GM23248 (cell line): ENCODE results near the gene LRIG3. TPM values are rescaled to one million over a fixed set of nuclear protein-coding genes. Genes with fewer than 3 reads are reported as not detected.

Experiments used
- DNase-seq: peaks from one replicate; pipeline ENCODE4 v3.0.0-alpha.2; 2015
- H2AFZ ChIP-seq: fragments of 200-600 bp; sonication (generic); 2 replicates; pipeline ENCODE4 v1.6.1; 2016; ENCODE audit warnings: antibody characterized with exemption
- H3F3A ChIP-seq: fragments of 200-600 bp; sonication (generic); 2 replicates; pipeline ENCODE4 v1.6.1; 2016; ENCODE audit warnings: mild to moderate bottlenecking, antibody characterized with exemption, mixed run types; ENCODE audit not compliant: insufficient read depth
- H3K27ac ChIP-seq: fragments of 200-600 bp; sonication (generic); 2 replicates; pipeline ENCODE4 v1.5.1; 2016; ENCODE audit warnings: mild to moderate bottlenecking
- H3K27me3 ChIP-seq: fragments of 200-600 bp; sonication (generic); replicated peaks from 2 replicates; pipeline ENCODE4 v1.6.1; 2016; ENCODE audit warnings: mild to moderate bottlenecking; ENCODE audit not compliant: insufficient read depth
- H3K36me3 ChIP-seq: fragments of 200-600 bp; sonication (generic); 2 replicates; pipeline ENCODE4 v1.6.1; 2016; ENCODE audit warnings: low read depth, mild to moderate bottlenecking
- H3K4me1 ChIP-seq: fragments of 200-600 bp; sonication (generic); 2 replicates; pipeline ENCODE4 v1.6.1; 2016; ENCODE audit warnings: mild to moderate bottlenecking; ENCODE audit not compliant: insufficient read depth
- H3K4me2 ChIP-seq: fragments of 200-600 bp; sonication (generic); one replicate; pipeline ENCODE4 v1.6.1; 2016; ENCODE audit warnings: mild to moderate bottlenecking; ENCODE audit not compliant: unreplicated experiment
- H3K4me3 ChIP-seq: fragments of 200-600 bp; sonication (generic); 2 replicates; pipeline ENCODE4 v1.5.1; 2016; ENCODE audit warnings: mild to moderate bottlenecking
- H3K79me2 ChIP-seq: fragments of 200-600 bp; sonication (generic); 2 replicates; pipeline ENCODE4 v1.6.1; 2016; ENCODE audit warnings: mild to moderate bottlenecking; ENCODE audit not compliant: insufficient read depth
- H3K9ac ChIP-seq: fragments of 200-600 bp; sonication (generic); 2 replicates; pipeline ENCODE4 v1.6.1; 2016; ENCODE audit warnings: mild to moderate bottlenecking
- H3K9me2 ChIP-seq: fragments of 200-600 bp; sonication (generic); 2 replicates; pipeline ENCODE4 v1.6.1; 2016; ENCODE audit warnings: mixed run types, mild to moderate bottlenecking, moderate library complexity; ENCODE audit not compliant: insufficient read depth
- H3K9me3 ChIP-seq: fragments of 200-600 bp; sonication (generic); one replicate; pipeline ENCODE4 v1.6.1; 2017; ENCODE audit warnings: low read depth
- H4K20me1 ChIP-seq: fragments of 200-600 bp; sonication (generic); 2 replicates; pipeline ENCODE4 v1.6.0; 2016; ENCODE audit not compliant: insufficient read depth
- EZH2 ChIP-seq: fragments of 200-600 bp; sonication (generic); IDR thresholded peaks from 2 replicates; pipeline ENCODE4 v1.6.1; 2018; ENCODE audit warnings: antibody characterized with exemption, mild to moderate bottlenecking; ENCODE audit not compliant: insufficient read depth, poor library complexity, severe bottlenecking
- EZH2phosphoT487 ChIP-seq: fragments of 200-600 bp; sonication (generic); IDR thresholded peaks from 2 replicates; pipeline ENCODE4 v1.6.1; 2018; ENCODE audit warnings: antibody characterized with exemption, moderate library complexity, mild to moderate bottlenecking, low read depth; ENCODE audit not compliant: insufficient read depth
- WGBS, 2 experiments: methylation state at CpG; one replicate each; pipeline ENCODE4 v1.1.6; 2015 to 2017; ENCODE audit warnings: low lambda C conversion rate in 2 of 2, low coverage in 1 of 2; ENCODE audit errors: missing lambda C conversion rate in 2 of 2; 5-methylcytosine and 5-hydroxymethylcytosine counted together
- in situ Hi-C: fragments of 300-500 bp; cut with MboI; formaldehyde crosslinking; loops from 2 replicates; pipeline ENCODE4 v1.15.0; 2020
- polyA plus RNA-seq: library from polyadenylated mRNA; unstranded; fragments of >200 nt; fragmentation: Nextera tagmentation; extraction: Ambion mirVana; gene quantifications from 2 replicates; pipeline ENCODE4 v1.2.1, GENCODE V29; 2016
- total RNA-seq: library from RNA; depleted of rRNA; stranded (reverse); fragments of >200 nt; shearing (Covaris generic); gene quantifications from 2 replicates; pipeline ENCODE4 v1.2.3, GENCODE V29; 2014

LRIG3 gene
- total and polyA plus RNA-seq, 2 experiments from 2014 or later = 9.2 to 29.3 TPM

DNA sequence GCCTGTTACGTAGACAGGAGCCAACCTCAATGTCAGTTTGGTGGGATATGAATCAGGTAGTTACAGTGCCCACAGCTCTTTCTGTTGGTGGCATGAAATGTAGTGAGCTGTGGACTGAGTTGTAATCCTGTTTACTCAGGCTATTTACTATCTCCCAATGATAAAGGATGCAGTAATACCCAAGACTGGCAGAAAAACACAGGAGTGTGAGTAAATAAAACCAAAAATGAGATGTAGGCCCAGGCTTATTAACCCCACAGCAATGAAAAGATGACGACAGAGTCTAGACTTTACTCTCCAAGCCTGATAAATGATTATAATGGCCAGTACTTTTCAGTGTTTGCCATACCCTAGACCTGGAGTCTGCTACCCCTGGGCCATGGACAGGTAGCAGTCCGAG is 22.8 kb upstream of the LRIG3 start:
- no peak for TF ChIP-seq EZH2phosphoT487
- TF ChIP-seq EZH2 = no peak
- Histone ChIP-seq H3K9me3 (no peaks in the 10 kb centered on the region), H3K36me3 (no peaks in the 10 kb centered on the region), H3K9ac (no peak overlapping the region), H3K4me3 (no peak overlapping the region), H2AFZ (no peak overlapping the region), H3K9me2 (no peaks in the 10 kb centered on the region), H3K27me3 (no peaks in the 10 kb centered on the region), H3F3A (no peaks in the 10 kb centered on the region), H4K20me1 (no peaks in the 10 kb centered on the region), H3K4me2 (no peak overlapping the region), H3K79me2 (no peaks in the 10 kb centered on the region), H3K27ac (no peak overlapping the region), H3K4me1 (no peaks in the 10 kb centered on the region)
- whole genome bisulfite sequencing, 2 experiments = 90 to 98% methylated on average over 3 of the region's 3 CpGs
- DNase-seq = no peak
- in situ Hi-C loops = no loop called here

- Histone ChIP-seq H2AFZ (no peak overlapping the region), H3K4me1 (no peaks in the 10 kb centered on the region), H3K4me3 (no peak overlapping the region), H3F3A (no peaks in the 10 kb centered on the region), H4K20me1 (no peaks in the 10 kb centered on the region), H3K9me3 (no peaks in the 10 kb centered on the region), H3K79me2 (no peaks in the 10 kb centered on the region), H3K27ac (no peak overlapping the region), H3K27me3 (no peaks in the 10 kb centered on the region), H3K9ac (no peak overlapping the region), H3K36me3 (no peaks in the 10 kb centered on the region), H3K4me2 (no peak overlapping the region), H3K9me2 (no peaks in the 10 kb centered on the region)
- TF ChIP-seq EZH2 = no peak
- no peak for TF ChIP-seq EZH2phosphoT487
- no peak for DNase-seq
- in situ Hi-C loops = no loop called here
- 66 to 70% methylated on average over 2 of the region's 2 CpGs for WGBS, 2 experiments
These were observed 22.0 kb upstream of the LRIG3 start for GRCh38 chr12:58942345-58942744.

DNA sequence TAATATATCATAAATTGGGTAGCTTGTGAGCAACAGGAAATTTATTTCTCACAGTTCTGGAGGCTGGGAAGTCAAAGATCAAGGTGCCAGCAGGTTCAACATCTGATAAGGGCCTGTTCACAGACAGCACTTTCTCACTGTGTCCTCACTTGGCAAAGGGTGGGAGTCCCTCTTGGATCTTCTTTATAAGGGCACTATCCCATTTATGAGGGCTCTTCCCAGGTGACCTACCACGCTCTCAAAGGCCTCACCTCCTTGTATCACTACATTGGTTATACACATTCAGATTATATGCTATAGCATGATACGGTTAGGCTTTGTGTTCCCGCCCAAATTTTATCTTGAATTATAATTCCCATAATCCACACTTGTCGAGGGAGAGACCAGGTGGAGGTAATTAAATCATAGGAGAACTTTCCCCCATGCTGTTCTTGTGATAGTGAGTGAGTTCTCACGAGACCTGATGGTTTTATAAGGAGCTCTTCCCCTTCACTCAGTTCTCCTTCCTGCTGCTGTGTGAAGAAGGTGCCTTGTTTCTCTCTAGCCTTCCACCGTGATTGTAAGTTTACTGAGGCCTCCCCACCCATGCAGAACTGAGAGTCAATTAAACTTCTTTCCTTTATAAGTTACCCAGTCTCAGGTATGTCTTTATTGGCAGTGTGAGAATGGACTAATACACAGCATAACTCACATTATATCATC is 19.2 kb upstream of the LRIG3 start:
- Histone ChIP-seq H4K20me1 (no peaks in the 10 kb centered on the region), H3K36me3 (no peaks in the 10 kb centered on the region), H2AFZ (no peak overlapping the region), H3K4me1 (no peaks in the 10 kb centered on the region), H3K4me3 (no peak overlapping the region), H3K4me2 (no peak overlapping the region), H3K79me2 (no peaks in the 10 kb centered on the region), H3K9me3 (no peaks in the 10 kb centered on the region), H3K9ac (no peak overlapping the region), H3K27ac (no peak overlapping the region), H3K27me3 (no peaks in the 10 kb centered on the region), H3K9me2 (no peaks in the 10 kb centered on the region), H3F3A (no peaks in the 10 kb centered on the region)
- in situ Hi-C loops = no loop called here
- TF ChIP-seq EZH2phosphoT487 = no peak
- 86 to 87% methylated on average over 6 of the region's 6 CpGs for WGBS, 2 experiments
- DNase-seq = no peak

DNA sequence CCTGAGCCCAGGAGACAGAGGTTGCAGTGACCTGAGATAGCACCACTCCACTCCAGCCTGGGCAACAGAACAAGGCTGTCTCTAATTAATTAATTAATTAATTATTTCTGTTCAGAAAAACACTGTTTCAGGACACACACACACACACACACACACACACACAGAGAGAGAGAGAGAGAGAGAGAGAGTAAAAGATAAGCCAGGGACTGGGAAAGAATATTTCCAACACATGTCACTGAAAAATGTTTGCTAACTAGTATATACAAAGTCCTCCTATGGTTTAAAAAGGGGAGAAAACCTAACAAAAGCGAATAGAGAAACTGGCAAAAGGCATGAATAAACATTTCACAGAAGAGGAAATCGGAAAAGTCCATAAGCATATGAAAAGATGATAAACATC is 18.1 kb upstream of the LRIG3 start:
- Histone ChIP-seq H3K4me3 (no peak overlapping the region), H3K4me1 (no peaks in the 10 kb centered on the region), H3K79me2 (no peaks in the 10 kb centered on the region), H3K9me2 (no peaks in the 10 kb centered on the region), H2AFZ (no peak overlapping the region), H3F3A (no peaks in the 10 kb centered on the region), H3K9ac (no peak overlapping the region), H3K27ac (no peak overlapping the region), H3K27me3 (no peaks in the 10 kb centered on the region), H3K36me3 (no peaks in the 10 kb centered on the region), H3K9me3 (no peaks in the 10 kb centered on the region), H4K20me1 (no peaks in the 10 kb centered on the region), H3K4me2 (no peak overlapping the region)
- TF ChIP-seq EZH2 (no peak), EZH2phosphoT487 (no peak)
- in situ Hi-C loops = no loop called here
- WGBS, 2 experiments = 85% methylated on average over 2 of the region's 2 CpGs
- no peak for DNase-seq

GRCh38 chr12:58934528-58934927 is 14.2 kb upstream of the LRIG3 start:
- no peak for DNase-seq
- Histone ChIP-seq H3K4me3 (no peak overlapping the region), H3F3A (no peaks in the 10 kb centered on the region), H3K4me2 (no peak overlapping the region), H4K20me1 (no peaks in the 10 kb centered on the region), H3K9ac (no peak overlapping the region), H3K9me3 (no peaks in the 10 kb centered on the region), H3K27ac (no peak overlapping the region), H3K9me2 (no peaks in the 10 kb centered on the region), H3K79me2 (no peaks in the 10 kb centered on the region), H3K4me1 (no peaks in the 10 kb centered on the region), H2AFZ (no peak overlapping the region), H3K36me3 (no peaks in the 10 kb centered on the region), H3K27me3 (no peaks in the 10 kb centered on the region)
- in situ Hi-C loops = no loop called here
- WGBS, 2 experiments = 25 to 30% methylated on average over 3 of the region's 3 CpGs
- TF ChIP-seq EZH2phosphoT487 = no peak
- no peak for TF ChIP-seq EZH2
